HEK293 (cell line): ENCODE data around the gene UFC1.
A peak's percentile ranks its signal among the peaks of the same experiment; 100 is the strongest.

Source experiments
- HOXD13 ChIP-seq: sonication (generic); formaldehyde crosslinking; IDR thresholded peaks from 2 replicates; pipeline ENCODE4 v1.8.0; 2022; ENCODE audit warnings: missing genetic modification reagents, borderline replicate concordance
- MZF1 ChIP-seq: fragments of 450-650 bp; formaldehyde crosslinking; IDR thresholded peaks from 2 replicates; pipeline ENCODE4 v1.5.1; 2017; ENCODE audit warnings: missing biosample characterization, missing genetic modification characterization, borderline replicate concordance
- RBAK ChIP-seq: fragments of 450-650 bp; formaldehyde crosslinking; IDR thresholded peaks from 2 replicates; pipeline ENCODE4 v1.5.1; 2016; ENCODE audit warnings: missing biosample characterization, missing genetic modification characterization
- SCRT1 ChIP-seq: fragments of 450-650 bp; formaldehyde crosslinking; IDR thresholded peaks from 2 replicates; pipeline ENCODE4 v1.5.1; 2016; ENCODE audit warnings: missing biosample characterization, missing genetic modification characterization, borderline replicate concordance
- ZBTB7A ChIP-seq: fragments of 450-650 bp; formaldehyde crosslinking; IDR thresholded peaks from 2 replicates; pipeline ENCODE4 v1.5.1; 2016; ENCODE audit warnings: low read depth, missing biosample characterization, missing genetic modification characterization
- ZFP69B ChIP-seq: fragments of 450-650 bp; formaldehyde crosslinking; IDR thresholded peaks from 2 replicates; pipeline ENCODE4 v1.5.1; 2016; ENCODE audit warnings: missing biosample characterization, missing genetic modification characterization
- ZIC2 ChIP-seq: fragments of 450-650 bp; formaldehyde crosslinking; IDR thresholded peaks from 2 replicates; pipeline ENCODE4 v1.5.1; 2016; ENCODE audit warnings: missing biosample characterization, missing genetic modification characterization
- ZNF10 ChIP-seq: fragments of 450-650 bp; formaldehyde crosslinking; IDR thresholded peaks from 2 replicates; pipeline ENCODE4 v1.5.1; 2017; ENCODE audit warnings: missing biosample characterization, missing genetic modification characterization
- ZNF114 ChIP-seq: fragments of 450-650 bp; formaldehyde crosslinking; IDR thresholded peaks from 2 replicates; pipeline ENCODE4 v1.5.0; 2017; ENCODE audit warnings: missing biosample characterization, missing genetic modification characterization
- ZNF146 ChIP-seq: fragments of 450-650 bp; formaldehyde crosslinking; IDR thresholded peaks from 2 replicates; pipeline ENCODE4 v1.5.1; 2016; ENCODE audit warnings: missing biosample characterization, missing genetic modification characterization
- ZNF174 ChIP-seq: fragments of 450-650 bp; formaldehyde crosslinking; IDR thresholded peaks from 2 replicates; pipeline ENCODE4 v1.5.0; 2017; ENCODE audit warnings: missing biosample characterization, mild to moderate bottlenecking, missing genetic modification characterization
- ZNF202 ChIP-seq: fragments of 450-650 bp; formaldehyde crosslinking; IDR thresholded peaks from 2 replicates; pipeline ENCODE4 v1.5.1; 2016; ENCODE audit warnings: missing biosample characterization, missing genetic modification characterization, borderline replicate concordance
- ZNF23 ChIP-seq: fragments of 450-650 bp; formaldehyde crosslinking; IDR thresholded peaks from 2 replicates; pipeline ENCODE4 v1.5.1; 2016; ENCODE audit warnings: missing biosample characterization, missing genetic modification characterization, borderline replicate concordance
- ZNF274 ChIP-seq, 2 experiments: fragments of 200-500 bp in 1 of 2; fragments of 450-650 bp in 1 of 2; sonication (Bioruptor generic) in 1 of 2; formaldehyde crosslinking in 1 of 2; IDR thresholded peaks; 2 replicates each; pipeline versions ENCODE4 v1.5.1 to v1.6.1; 2014 to 2016; ENCODE audit warnings: borderline replicate concordance in 1 of 2, inconsistent platforms in 1 of 2, low read length in 1 of 2, missing biosample characterization in 1 of 2, missing genetic modification characterization in 1 of 2
- ZNF302 ChIP-seq: fragments of 450-650 bp; formaldehyde crosslinking; IDR thresholded peaks from 2 replicates; pipeline ENCODE4 v1.5.1; 2016; ENCODE audit warnings: missing biosample characterization, missing genetic modification characterization, low read depth
- ZNF311 ChIP-seq: fragments of 450-650 bp; formaldehyde crosslinking; IDR thresholded peaks from 2 replicates; pipeline ENCODE4 v1.5.1; 2017; ENCODE audit warnings: missing biosample characterization, missing genetic modification characterization, borderline replicate concordance
- ZNF335 ChIP-seq: fragments of 450-650 bp; formaldehyde crosslinking; conservative IDR thresholded peaks from 2 replicates; pipeline ENCODE4 v1.5.1; 2016; ENCODE audit warnings: missing biosample characterization, missing genetic modification characterization
- ZNF37A ChIP-seq: fragments of 450-650 bp; IDR thresholded peaks from 2 replicates; pipeline ENCODE4 v1.5.1; 2018; ENCODE audit warnings: missing biosample characterization, missing genetic modification characterization
- ZNF548 ChIP-seq: fragments of 450-650 bp; formaldehyde crosslinking; IDR thresholded peaks from 2 replicates; pipeline ENCODE4 v1.5.1; 2016; ENCODE audit warnings: missing biosample characterization, missing genetic modification characterization
- ZNF596 ChIP-seq: fragments of 450-650 bp; IDR thresholded peaks from 2 replicates; pipeline ENCODE4 v1.5.0; 2018; ENCODE audit warnings: missing biosample characterization, mild to moderate bottlenecking, missing genetic modification characterization, moderate library complexity
- ZNF654 ChIP-seq: fragments of 450-650 bp; formaldehyde crosslinking; IDR thresholded peaks from 2 replicates; pipeline ENCODE4 v1.5.1; 2016; ENCODE audit warnings: low read depth, missing biosample characterization, missing genetic modification characterization
- ZNF768 ChIP-seq: fragments of 450-650 bp; formaldehyde crosslinking; IDR thresholded peaks from 2 replicates; pipeline ENCODE4 v1.5.1; 2018; ENCODE audit warnings: missing biosample characterization, mild to moderate bottlenecking, missing genetic modification characterization
- ZNF837 ChIP-seq: fragments of 450-650 bp; formaldehyde crosslinking; IDR thresholded peaks from 2 replicates; pipeline ENCODE4 v1.5.1; 2016; ENCODE audit warnings: missing biosample characterization, missing genetic modification characterization
- TF ChIP-seq, protein P1 (sequence below): fragments of 450-650 bp; formaldehyde crosslinking; conservative IDR thresholded peaks from 2 replicates; pipeline ENCODE4 v1.5.1; 2016; ENCODE audit warnings: low read depth, missing biosample characterization, missing genetic modification characterization
- TF ChIP-seq, protein P2 (sequence below): fragments of 450-650 bp; formaldehyde crosslinking; IDR thresholded peaks from 2 replicates; pipeline ENCODE4 v1.5.1; 2017; ENCODE audit warnings: missing biosample characterization, missing genetic modification characterization
- TF ChIP-seq, protein P3 (sequence below): fragments of 450-650 bp; formaldehyde crosslinking; IDR thresholded peaks from 2 replicates; pipeline ENCODE4 v1.5.1; 2016; ENCODE audit warnings: missing biosample characterization, missing genetic modification characterization
- TF ChIP-seq, protein P4 (sequence below): fragments of 450-650 bp; formaldehyde crosslinking; IDR thresholded peaks from 2 replicates; pipeline ENCODE4 v1.5.1; 2017; ENCODE audit warnings: missing biosample characterization, mild to moderate bottlenecking, missing genetic modification characterization, moderate library complexity
- TF ChIP-seq, protein P5 (sequence below): IDR thresholded peaks from 2 replicates; pipeline ENCODE4 v1.6.1; 2011; ENCODE audit warnings: mild to moderate bottlenecking, low read depth, low read length, borderline replicate concordance
- TF ChIP-seq, protein P6 (sequence below): fragments of 450-650 bp; formaldehyde crosslinking; IDR thresholded peaks from 2 replicates; pipeline ENCODE4 v1.5.1; 2016; ENCODE audit warnings: missing biosample characterization, missing genetic modification characterization

The UFC1 gene

DNA sequence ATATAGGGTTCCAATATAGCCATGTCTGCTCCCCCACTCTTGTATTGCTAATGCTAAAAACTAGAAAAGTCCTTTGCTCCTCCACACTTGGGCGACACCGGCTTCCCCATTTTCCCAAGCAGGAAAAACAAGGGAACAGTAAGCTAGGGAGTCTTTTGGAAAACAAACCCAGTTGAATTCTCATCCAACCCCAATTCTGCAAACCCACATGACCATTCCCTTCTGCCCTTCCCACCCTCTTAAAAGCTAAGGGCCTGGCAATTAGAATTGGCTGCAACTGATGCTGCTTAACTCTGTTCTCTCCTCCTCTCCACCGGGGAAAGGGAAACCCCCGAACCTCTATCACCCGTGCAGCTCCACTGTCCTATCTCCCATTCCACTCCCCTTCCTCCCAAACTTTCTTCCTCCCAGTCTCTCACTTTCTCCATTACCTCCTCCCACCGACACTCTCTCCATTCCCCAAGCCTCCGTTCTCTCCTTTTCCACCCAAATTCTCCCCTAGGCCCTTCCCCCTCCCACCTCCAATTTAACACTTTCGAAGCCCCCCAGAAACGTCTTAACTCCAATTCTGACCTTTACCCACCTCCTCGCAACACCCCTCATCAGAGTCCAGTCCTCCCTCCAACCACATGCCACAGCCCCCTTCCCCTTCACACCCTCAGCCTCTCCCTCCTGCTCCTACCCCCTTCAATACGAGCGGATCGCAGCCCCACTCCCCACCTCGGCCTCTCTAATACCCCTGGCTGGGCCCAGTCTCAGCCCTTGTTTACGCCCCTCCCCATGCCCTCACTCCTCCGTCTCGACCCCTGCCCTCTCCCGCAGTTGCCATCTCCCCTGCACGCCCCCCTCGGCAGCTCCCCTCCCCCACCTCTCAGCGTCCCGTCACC is 22.0 kb upstream of the UFC1 start (continued):
- TF ChIP-seq RBAK (tag by site-specific recombination) (no peak), ZNF768 (tag by site-specific recombination) (no peak), ZNF202 (tag by site-specific recombination) (no peak), ZNF596 (tag by site-specific recombination) (no peak), ZNF654 (tag by site-specific recombination) (no peak), ZNF311 (tag by site-specific recombination) (no peak), ZIC2 (tag by site-specific recombination) (peak; percentile 54; the same call in 1 of the 2 replicates), ZNF548 (tag by site-specific recombination) (peak; percentile 56; the same call in 1 of the 2 replicates), MZF1 (tag by site-specific recombination) (no peak), ZBTB7A (peak; percentile 85), ZNF146 (tag by site-specific recombination) (no peak), ZNF274 (IDR thresholded peaks at IDR 0.05; ENCODE audit: low read length) (no peak), ZNF274 (tag by site-specific recombination; IDR thresholded peaks at IDR 0.05; ENCODE audit: borderline replicate concordance) (no peak), ZNF837 (no peak), ZNF114 (tag by site-specific recombination) (no peak), ZNF10 (tag by site-specific recombination) (peak; percentile 41; the same call in 1 of the 2 replicates), ZFP69B (tag by site-specific recombination) (peak; percentile 66), ZNF37A (tag by site-specific recombination) (no peak), ZNF23 (tag by site-specific recombination) (no peak), SCRT1 (tag by site-specific recombination) (no peak), ZNF302 (tag by site-specific recombination) (no peak), ZNF174 (tag by site-specific recombination) (no peak), HOXD13 (CRISPR knock-in tag) (no peak), ZNF335 (peak; percentile 33)
- TF ChIP-seq, protein P1, sequence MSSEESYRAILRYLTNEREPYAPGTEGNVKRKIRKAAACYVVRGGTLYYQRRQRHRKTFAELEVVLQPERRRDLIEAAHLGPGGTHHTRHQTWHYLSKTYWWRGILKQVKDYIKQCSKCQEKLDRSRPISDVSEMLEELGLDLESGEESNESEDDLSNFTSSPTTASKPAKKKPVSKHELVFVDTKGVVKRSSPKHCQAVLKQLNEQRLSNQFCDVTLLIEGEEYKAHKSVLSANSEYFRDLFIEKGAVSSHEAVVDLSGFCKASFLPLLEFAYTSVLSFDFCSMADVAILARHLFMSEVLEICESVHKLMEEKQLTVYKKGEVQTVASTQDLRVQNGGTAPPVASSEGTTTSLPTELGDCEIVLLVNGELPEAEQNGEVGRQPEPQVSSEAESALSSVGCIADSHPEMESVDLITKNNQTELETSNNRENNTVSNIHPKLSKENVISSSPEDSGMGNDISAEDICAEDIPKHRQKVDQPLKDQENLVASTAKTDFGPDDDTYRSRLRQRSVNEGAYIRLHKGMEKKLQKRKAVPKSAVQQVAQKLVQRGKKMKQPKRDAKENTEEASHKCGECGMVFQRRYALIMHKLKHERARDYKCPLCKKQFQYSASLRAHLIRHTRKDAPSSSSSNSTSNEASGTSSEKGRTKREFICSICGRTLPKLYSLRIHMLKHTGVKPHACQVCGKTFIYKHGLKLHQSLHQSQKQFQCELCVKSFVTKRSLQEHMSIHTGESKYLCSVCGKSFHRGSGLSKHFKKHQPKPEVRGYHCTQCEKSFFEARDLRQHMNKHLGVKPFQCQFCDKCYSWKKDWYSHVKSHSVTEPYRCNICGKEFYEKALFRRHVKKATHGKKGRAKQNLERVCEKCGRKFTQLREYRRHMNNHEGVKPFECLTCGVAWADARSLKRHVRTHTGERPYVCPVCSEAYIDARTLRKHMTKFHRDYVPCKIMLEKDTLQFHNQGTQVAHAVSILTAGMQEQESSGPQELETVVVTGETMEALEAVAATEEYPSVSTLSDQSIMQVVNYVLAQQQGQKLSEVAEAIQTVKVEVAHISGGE (tag by site-specific recombination), result no peak; the same call in 1 of the 2 replicates
- TF ChIP-seq, protein P2, sequence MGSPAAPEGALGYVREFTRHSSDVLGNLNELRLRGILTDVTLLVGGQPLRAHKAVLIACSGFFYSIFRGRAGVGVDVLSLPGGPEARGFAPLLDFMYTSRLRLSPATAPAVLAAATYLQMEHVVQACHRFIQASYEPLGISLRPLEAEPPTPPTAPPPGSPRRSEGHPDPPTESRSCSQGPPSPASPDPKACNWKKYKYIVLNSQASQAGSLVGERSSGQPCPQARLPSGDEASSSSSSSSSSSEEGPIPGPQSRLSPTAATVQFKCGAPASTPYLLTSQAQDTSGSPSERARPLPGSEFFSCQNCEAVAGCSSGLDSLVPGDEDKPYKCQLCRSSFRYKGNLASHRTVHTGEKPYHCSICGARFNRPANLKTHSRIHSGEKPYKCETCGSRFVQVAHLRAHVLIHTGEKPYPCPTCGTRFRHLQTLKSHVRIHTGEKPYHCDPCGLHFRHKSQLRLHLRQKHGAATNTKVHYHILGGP (tag by site-specific recombination), result no peak
- TF ChIP-seq, protein P3, sequence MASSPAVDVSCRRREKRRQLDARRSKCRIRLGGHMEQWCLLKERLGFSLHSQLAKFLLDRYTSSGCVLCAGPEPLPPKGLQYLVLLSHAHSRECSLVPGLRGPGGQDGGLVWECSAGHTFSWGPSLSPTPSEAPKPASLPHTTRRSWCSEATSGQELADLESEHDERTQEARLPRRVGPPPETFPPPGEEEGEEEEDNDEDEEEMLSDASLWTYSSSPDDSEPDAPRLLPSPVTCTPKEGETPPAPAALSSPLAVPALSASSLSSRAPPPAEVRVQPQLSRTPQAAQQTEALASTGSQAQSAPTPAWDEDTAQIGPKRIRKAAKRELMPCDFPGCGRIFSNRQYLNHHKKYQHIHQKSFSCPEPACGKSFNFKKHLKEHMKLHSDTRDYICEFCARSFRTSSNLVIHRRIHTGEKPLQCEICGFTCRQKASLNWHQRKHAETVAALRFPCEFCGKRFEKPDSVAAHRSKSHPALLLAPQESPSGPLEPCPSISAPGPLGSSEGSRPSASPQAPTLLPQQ (tag by site-specific recombination), result 0 out of 2 replicates have a peak, but pooled peaks have one; percentile 31
- TF ChIP-seq, protein P4, sequence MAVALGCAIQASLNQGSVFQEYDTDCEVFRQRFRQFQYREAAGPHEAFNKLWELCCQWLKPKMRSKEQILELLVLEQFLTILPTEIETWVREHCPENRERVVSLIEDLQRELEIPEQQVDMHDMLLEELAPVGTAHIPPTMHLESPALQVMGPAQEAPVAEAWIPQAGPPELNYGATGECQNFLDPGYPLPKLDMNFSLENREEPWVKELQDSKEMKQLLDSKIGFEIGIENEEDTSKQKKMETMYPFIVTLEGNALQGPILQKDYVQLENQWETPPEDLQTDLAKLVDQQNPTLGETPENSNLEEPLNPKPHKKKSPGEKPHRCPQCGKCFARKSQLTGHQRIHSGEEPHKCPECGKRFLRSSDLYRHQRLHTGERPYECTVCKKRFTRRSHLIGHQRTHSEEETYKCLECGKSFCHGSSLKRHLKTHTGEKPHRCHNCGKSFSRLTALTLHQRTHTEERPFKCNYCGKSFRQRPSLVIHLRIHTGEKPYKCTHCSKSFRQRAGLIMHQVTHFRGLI, result no peak
- TF ChIP-seq, protein P5, sequence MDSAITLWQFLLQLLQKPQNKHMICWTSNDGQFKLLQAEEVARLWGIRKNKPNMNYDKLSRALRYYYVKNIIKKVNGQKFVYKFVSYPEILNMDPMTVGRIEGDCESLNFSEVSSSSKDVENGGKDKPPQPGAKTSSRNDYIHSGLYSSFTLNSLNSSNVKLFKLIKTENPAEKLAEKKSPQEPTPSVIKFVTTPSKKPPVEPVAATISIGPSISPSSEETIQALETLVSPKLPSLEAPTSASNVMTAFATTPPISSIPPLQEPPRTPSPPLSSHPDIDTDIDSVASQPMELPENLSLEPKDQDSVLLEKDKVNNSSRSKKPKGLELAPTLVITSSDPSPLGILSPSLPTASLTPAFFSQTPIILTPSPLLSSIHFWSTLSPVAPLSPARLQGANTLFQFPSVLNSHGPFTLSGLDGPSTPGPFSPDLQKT, result no peak
- TF ChIP-seq, protein P6, sequence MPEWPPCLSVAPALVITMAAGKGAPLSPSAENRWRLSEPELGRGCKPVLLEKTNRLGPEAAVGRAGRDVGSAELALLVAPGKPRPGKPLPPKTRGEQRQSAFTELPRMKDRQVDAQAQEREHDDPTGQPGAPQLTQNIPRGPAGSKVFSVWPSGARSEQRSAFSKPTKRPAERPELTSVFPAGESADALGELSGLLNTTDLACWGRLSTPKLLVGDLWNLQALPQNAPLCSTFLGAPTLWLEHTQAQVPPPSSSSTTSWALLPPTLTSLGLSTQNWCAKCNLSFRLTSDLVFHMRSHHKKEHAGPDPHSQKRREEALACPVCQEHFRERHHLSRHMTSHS (tag by site-specific recombination), result no peak
